NCI-H226 (cell line): ENCODE data around the gene SDHAF3.
"Not testable (repeated sequence)": the region's sequence is repeated elsewhere in the genome, so short reads cannot be mapped to it uniquely, and the experiment has no call there.

ENCODE experiments used
- DNase-seq: peaks from one replicate; pipeline ENCODE4 v3.0.0-alpha.2; 2015

Gene SDHAF3

GRCh38 chr7:97117372-97118188, at the start of gene SDHAF3:
TSS of gene SDHAF3 (plus strand) at chr7:97117698. CDS start at chr7:97117724, 26 bp downstream.
- DNase-seq = peak; percentile 92

- DNase-seq = not testable (repeated sequence)
Observed at GRCh38 chr7:97072025-97072424, 45.5 kb upstream of the SDHAF3 start.

GRCh38 chr7:97075928-97076327, 41.6 kb upstream of the SDHAF3 start:
- no peak for DNase-seq

- DNase-seq = no peak
Observed at GRCh38 chr7:97078023-97078969, 39.2 kb upstream of the SDHAF3 start.

- DNase-seq = no peak
Observed at GRCh38 chr7:97079300-97079699, 38.2 kb upstream of the SDHAF3 start.

- no peak for DNase-seq
Observed at GRCh38 chr7:97081521-97082300, 35.8 kb upstream of the SDHAF3 start.

- DNase-seq = no peak
Observed at GRCh38 chr7:97088364-97088763, 29.1 kb upstream of the SDHAF3 start.

- no peak for DNase-seq
Observed at GRCh38 chr7:97089771-97090170, 27.7 kb upstream of the SDHAF3 start.

- DNase-seq = no peak
Observed at GRCh38 chr7:97090761-97091353, 26.6 kb upstream of the SDHAF3 start.

GRCh38 chr7:97094284-97094930, 23.1 kb upstream of the SDHAF3 start:
- no peak for DNase-seq

GRCh38 chr7:97096037-97096436, 21.5 kb upstream of the SDHAF3 start:
- no peak for DNase-seq

- no peak for DNase-seq
Observed at GRCh38 chr7:97096661-97097060, 20.8 kb upstream of the SDHAF3 start.

- DNase-seq = peak; percentile 9
Observed at GRCh38 chr7:97104719-97105238, 12.7 kb upstream of the SDHAF3 start.

GRCh38 chr7:97107192-97107800, 10.2 kb upstream of the SDHAF3 start:
- no peak for DNase-seq

GRCh38 chr7:97116308-97116707, 1.2 kb upstream of the SDHAF3 start:
- no peak for DNase-seq

- no peak for DNase-seq
Observed at GRCh38 chr7:97117035-97117371, 495 bp upstream of the SDHAF3 start.

- DNase-seq = no peak
Observed at GRCh38 chr7:97118306-97118917, 914 bp downstream of the SDHAF3 start.

GRCh38 chr7:97119747-97120146, 2.2 kb downstream of the SDHAF3 start:
- DNase-seq = no peak

GRCh38 chr7:97120713-97121457, 3.4 kb downstream of the SDHAF3 start:
- no peak for DNase-seq

- not testable (repeated sequence) for DNase-seq
Observed at GRCh38 chr7:97123115-97123514, 5.6 kb downstream of the SDHAF3 start.
